HepG2 (cell line): ENCODE measurements around the gene G6PC3. TPM values are rescaled to one million over a fixed set of nuclear protein-coding genes. Genes with fewer than 3 reads are reported as not detected.
A peak's percentile ranks its signal among the peaks of the same experiment; 100 is the strongest.

Experiments used
- ARNTL ChIP-seq: sonication (generic); formaldehyde crosslinking; IDR thresholded peaks from 2 replicates; pipeline ENCODE4 v1.4.0; 2020; ENCODE audit warnings: mild to moderate bottlenecking, missing genetic modification reagents
- GATAD2A ChIP-seq: IDR thresholded peaks from 2 replicates; pipeline ENCODE4 v1.6.1; 2016
- HNRNPLL ChIP-seq: fragments of 200-400 bp; formaldehyde crosslinking; IDR thresholded peaks from 2 replicates; pipeline ENCODE4 v1.6.1; 2017; ENCODE audit warnings: mild to moderate bottlenecking, low read depth, low read length; ENCODE audit not compliant: poor library complexity, severe bottlenecking
- MEF2D ChIP-seq: sonication (generic); formaldehyde crosslinking; IDR thresholded peaks from 2 replicates; pipeline ENCODE4 v1.5.1; 2020; ENCODE audit warnings: mild to moderate bottlenecking, missing genetic modification reagents
- MXD1 ChIP-seq: sonication (generic); formaldehyde crosslinking; IDR thresholded peaks from 2 replicates; pipeline ENCODE4 v1.4.0; 2020; ENCODE audit warnings: mild to moderate bottlenecking, missing genetic modification reagents
- MXD4 ChIP-seq: IDR thresholded peaks from 2 replicates; pipeline ENCODE4 v1.6.1; 2016; ENCODE audit warnings: mild to moderate bottlenecking, missing biosample characterization, missing genetic modification reagents
- PAX8 ChIP-seq: sonication (generic); formaldehyde crosslinking; IDR thresholded peaks from 2 replicates; pipeline ENCODE4 v1.8.0; 2022; ENCODE audit warnings: mild to moderate bottlenecking, missing genetic modification reagents, borderline replicate concordance
- RBM39 ChIP-seq: fragments of 200-400 bp; formaldehyde crosslinking; IDR thresholded peaks from one replicate; pipeline ENCODE4 v1.6.1; 2018; ENCODE audit warnings: antibody characterized with exemption, mild to moderate bottlenecking, low read depth, low read length; ENCODE audit not compliant: poor library complexity, severe bottlenecking
- TBP ChIP-seq: sonication (generic); formaldehyde crosslinking; IDR thresholded peaks from 2 replicates; pipeline ENCODE4 v1.5.0; 2020; ENCODE audit warnings: missing genetic modification reagents
- ZBTB34 ChIP-seq: sonication (generic); formaldehyde crosslinking; IDR thresholded peaks from 2 replicates; pipeline ENCODE4 v1.8.0; 2022; ENCODE audit warnings: mild to moderate bottlenecking, missing genetic modification reagents
- ZBTB40 ChIP-seq, 2 experiments: fragments of 450-650 bp in 1 of 2; sonication (generic) in 1 of 2; formaldehyde crosslinking in 1 of 2; IDR thresholded peaks; 2 replicates each; pipeline versions ENCODE4 v1.6.1 to v1.8.0; 2016 to 2022; ENCODE audit warnings: antibody characterized with exemption in 1 of 2, mild to moderate bottlenecking in 1 of 2, missing genetic modification reagents in 1 of 2
- ZMYM2 ChIP-seq: sonication (generic); formaldehyde crosslinking; IDR thresholded peaks from 2 replicates; pipeline ENCODE4 v1.8.0; 2022; ENCODE audit warnings: mild to moderate bottlenecking, missing genetic modification reagents
- ZNF713 ChIP-seq: sonication (generic); formaldehyde crosslinking; IDR thresholded peaks from 2 replicates; pipeline ENCODE4 v1.4.0; 2020; ENCODE audit warnings: mild to moderate bottlenecking, missing genetic modification reagents
- polyA plus RNA-seq, 8 experiments: library from polyadenylated mRNA; depleted of rRNA in 3 of 8; stranded (reverse) in 7 of 8; unstranded in 1 of 8; fragments of >200 nt; fragmentation: Illumina TruSeq in 4 of 8; extraction: Trizol in 4 of 8; gene quantifications; 2 replicates each; pipeline versions ENCODE4 v1.2.1 to v1.2.3, GENCODE V29; 2011 to 2016; ENCODE audit warnings: low read depth in 4 of 8, missing spikeins in 1 of 8, mixed read lengths in 1 of 8; ENCODE audit not compliant: insufficient read depth in 1 of 8
- total RNA-seq, 5 experiments: library from RNA; depleted of rRNA; stranded (reverse); fragments of >200 nt; fragmentation: Illumina TruSeq; extraction: Trizol; gene quantifications; 2 replicates each; pipeline ENCODE4 v1.2.3, GENCODE V29; 2016; ENCODE audit warnings: low read depth in 1 of 5
- TF ChIP-seq, protein P1 (sequence below): sonication (generic); formaldehyde crosslinking; IDR thresholded peaks from 2 replicates; pipeline ENCODE4 v1.9.0; 2021; ENCODE audit warnings: missing genetic modification reagents, borderline replicate concordance

Gene G6PC3
- total and polyA plus RNA-seq, 2 of the 13 experiments (the other 11 are each of a cell fraction or from before 2014, with no cell fraction given): 38.5 to 75.8 TPM

DNA sequence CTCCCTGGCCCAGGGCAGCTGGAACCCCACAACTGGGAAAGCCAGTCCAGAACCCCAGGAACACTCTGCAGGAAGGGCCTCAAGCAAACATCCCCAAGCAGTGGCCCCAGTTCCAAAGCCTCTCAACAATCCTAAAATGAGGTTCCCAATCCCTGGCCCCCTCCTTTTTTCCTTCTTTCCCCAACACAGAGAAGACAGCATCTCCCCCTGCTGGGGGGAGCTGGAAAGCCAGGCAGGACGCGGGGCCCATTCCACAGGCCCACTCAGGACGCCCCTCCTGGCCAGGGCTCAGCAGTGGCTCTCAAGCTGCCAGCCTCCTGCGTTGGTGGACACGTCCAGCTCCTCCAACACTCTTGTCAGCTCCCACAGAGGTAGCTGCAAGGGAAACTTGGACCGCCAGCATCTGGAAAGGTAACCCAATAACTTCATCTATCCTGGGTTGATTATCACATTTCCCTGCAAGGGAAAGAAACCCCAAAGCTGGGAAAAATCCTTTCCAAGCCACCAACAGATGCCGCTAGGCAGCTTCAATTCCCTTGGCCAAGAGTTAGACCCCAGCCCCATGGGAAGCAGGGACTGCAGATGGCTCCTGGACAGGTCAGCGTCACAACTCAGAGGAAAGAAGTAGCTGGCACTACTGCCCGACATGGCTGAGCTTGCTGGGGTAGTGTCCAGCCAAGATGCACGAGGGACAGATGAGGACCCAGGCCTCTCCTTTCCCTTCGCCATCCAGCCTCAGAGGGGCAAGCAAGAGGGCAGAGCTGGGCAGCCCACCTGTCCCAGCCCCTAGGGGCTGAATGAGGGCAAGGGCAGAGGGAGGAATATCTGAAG is 45.3 kb downstream of the G6PC3 start (continued):
- TF ChIP-seq MEF2D (CRISPR knock-in tag): peak; percentile 22; the same call in 1 of the 2 replicates
- TF ChIP-seq, protein P1, sequence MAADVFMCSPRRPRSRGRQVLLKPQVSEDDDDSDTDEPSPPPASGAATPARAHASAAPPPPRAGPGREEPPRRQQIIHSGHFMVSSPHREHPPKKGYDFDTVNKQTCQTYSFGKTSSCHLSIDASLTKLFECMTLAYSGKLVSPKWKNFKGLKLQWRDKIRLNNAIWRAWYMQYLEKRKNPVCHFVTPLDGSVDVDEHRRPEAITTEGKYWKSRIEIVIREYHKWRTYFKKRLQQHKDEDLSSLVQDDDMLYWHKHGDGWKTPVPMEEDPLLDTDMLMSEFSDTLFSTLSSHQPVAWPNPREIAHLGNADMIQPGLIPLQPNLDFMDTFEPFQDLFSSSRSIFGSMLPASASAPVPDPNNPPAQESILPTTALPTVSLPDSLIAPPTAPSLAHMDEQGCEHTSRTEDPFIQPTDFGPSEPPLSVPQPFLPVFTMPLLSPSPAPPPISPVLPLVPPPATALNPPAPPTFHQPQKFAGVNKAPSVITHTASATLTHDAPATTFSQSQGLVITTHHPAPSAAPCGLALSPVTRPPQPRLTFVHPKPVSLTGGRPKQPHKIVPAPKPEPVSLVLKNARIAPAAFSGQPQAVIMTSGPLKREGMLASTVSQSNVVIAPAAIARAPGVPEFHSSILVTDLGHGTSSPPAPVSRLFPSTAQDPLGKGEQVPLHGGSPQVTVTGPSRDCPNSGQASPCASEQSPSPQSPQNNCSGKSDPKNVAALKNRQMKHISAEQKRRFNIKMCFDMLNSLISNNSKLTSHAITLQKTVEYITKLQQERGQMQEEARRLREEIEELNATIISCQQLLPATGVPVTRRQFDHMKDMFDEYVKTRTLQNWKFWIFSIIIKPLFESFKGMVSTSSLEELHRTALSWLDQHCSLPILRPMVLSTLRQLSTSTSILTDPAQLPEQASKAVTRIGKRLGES (CRISPR knock-in tag): no peak
- no peak for TF ChIP-seq MXD1 (CRISPR knock-in tag)
- TF ChIP-seq ZBTB34 (CRISPR knock-in tag): no peak
- peak; percentile 45; the same call in 1 of the 2 replicates for TF ChIP-seq GATAD2A (CRISPR knock-in tag)
- TF ChIP-seq TBP (CRISPR knock-in tag): no peak
- TF ChIP-seq PAX8 (CRISPR knock-in tag): no peak
- TF ChIP-seq ARNTL (CRISPR knock-in tag): no peak
- TF ChIP-seq RBM39: peak; percentile 53
- TF ChIP-seq MXD4: no peak
- no peak for TF ChIP-seq ZNF713 (CRISPR knock-in tag)
- peak; percentile 23 for TF ChIP-seq HNRNPLL
- no peak for TF ChIP-seq ZBTB40 (IDR thresholded peaks at IDR 0.05)
- TF ChIP-seq ZBTB40 (CRISPR knock-in tag; IDR thresholded peaks at IDR 0.05): no peak
- 0 out of 2 replicates have a peak, but pooled peaks have one; percentile 41 for TF ChIP-seq ZMYM2 (CRISPR knock-in tag)
